Dedifferentiated amniotic fluid mesenchymal stem cell (primary cell): ENCODE measurements around the gene ABHD14A.

Experiments
- DNase-seq: peaks from one replicate; pipeline ENCODE4 v3.0.0-alpha.2; 2016; ENCODE audit errors: extremely low spot score

ABHD14A gene

DNA sequence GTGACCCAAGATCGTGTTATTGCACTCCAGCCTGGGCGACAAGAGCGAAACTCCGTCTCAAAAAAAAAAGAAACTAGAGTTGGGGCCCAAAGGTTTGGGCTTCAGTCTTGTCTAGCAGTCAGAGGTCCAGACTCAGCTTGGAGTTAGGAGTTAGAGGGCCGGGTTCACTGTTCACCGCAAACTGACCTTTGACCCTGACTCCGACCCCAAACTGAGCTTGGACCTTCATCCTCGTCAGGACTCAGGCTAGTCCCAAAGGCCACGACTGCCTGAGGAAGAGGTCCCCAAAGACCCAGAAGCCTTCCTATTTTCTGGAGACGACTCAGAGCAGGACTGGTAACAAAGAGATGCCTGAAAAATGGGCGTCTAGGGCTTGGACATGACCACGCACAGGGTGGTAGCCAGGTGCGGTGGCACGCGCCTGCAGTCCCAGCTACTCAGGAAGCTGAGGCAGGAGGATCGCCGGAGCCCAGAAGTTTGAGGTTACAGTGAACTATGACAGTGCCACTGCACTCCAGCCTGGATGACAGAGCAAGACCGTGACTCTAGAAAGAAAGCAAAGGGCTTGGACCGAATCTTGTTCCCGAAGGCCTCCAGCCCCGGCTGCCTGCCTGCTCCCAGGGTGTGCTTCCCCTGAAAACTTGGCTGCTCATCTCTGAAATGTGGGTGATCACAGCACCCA, 43.6 kb downstream of the ABHD14A start:
- no peak for DNase-seq

GRCh38 chr3:52019352-52020080, 44.7 kb downstream of the ABHD14A start:
- no peak for DNase-seq

GRCh38 chr3:52020796-52021195, 45.9 kb downstream of the ABHD14A start:
- DNase-seq: no peak

DNA sequence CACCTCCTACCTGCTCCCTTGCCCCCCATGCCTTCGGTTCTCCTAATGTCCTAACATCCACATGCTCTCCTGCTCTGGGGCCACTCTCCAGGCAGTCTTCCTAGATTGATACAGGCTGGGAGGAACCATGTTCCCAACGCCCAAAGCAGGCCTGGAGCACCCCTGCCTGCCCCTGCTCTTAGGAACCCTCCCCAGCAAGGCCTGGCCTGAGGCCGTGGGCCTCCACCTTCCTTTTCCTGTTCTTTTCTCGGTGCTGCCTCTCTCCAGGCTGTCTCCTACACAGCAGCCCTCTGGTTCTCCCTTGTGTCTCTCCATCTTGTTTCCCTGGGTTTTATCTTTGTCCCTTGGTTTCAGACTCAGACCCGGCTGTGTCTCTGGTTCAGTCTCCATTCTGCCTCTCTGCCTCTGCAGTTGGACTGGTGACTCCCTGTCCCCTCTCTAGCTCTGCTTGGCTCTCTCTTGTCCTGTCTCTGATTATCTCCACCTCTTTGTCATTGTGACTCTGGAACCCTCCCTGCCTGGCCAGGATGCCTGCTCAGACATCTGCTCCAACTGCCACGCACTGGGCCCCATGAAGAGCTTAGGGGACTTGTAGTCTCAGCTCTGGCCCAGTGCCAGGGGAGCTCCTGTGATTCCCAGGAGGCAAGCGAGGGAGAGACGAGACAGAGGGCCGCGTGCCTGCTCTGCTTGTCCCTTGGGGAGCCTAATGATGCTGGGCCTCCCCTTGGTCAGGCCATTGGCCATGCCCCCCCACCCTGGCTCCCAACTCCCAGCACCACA, 46.8 kb downstream of the ABHD14A start:
- no peak for DNase-seq

DNA sequence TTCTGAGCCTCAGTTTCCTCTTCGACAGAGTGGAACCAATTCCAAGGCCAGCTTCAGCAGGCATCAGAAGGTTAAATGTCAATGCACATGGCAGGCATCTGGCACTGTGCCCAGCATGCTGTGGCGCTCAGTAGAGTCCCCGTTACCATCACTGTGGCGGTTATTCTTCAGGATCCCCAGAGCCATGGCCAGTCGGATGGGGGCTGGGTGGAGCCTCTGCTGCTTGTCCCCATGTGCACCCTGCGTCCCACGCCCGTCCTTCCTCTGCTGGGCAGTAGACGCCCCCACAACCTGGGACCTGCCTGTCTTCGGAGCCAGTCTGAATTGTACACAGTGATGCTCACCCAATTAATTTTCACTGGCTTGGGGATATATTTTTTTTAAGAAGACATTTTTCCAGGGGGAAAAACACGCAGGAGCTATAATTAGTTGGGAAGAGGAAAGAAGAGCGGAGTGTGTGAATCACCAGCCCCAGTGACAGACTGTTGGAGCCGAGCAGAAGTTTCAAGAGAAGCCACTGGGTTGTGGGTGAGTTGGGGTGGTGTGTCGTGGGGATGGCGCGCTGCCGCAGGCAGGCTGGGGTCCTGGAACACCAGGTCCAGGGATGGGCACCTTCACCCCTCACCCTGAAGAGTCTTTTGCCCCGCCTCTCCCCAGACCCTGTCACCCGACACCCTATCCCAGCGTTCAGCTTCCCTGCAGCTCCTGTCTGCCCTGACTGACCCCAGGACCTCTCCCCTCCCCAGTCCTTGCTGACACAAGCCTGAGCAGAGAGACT, 47.6 kb downstream of the ABHD14A start:
- no peak for DNase-seq

- no peak for DNase-seq
These were observed 48.4 kb downstream of the ABHD14A start for GRCh38 chr3:52023101-52023770.

DNA sequence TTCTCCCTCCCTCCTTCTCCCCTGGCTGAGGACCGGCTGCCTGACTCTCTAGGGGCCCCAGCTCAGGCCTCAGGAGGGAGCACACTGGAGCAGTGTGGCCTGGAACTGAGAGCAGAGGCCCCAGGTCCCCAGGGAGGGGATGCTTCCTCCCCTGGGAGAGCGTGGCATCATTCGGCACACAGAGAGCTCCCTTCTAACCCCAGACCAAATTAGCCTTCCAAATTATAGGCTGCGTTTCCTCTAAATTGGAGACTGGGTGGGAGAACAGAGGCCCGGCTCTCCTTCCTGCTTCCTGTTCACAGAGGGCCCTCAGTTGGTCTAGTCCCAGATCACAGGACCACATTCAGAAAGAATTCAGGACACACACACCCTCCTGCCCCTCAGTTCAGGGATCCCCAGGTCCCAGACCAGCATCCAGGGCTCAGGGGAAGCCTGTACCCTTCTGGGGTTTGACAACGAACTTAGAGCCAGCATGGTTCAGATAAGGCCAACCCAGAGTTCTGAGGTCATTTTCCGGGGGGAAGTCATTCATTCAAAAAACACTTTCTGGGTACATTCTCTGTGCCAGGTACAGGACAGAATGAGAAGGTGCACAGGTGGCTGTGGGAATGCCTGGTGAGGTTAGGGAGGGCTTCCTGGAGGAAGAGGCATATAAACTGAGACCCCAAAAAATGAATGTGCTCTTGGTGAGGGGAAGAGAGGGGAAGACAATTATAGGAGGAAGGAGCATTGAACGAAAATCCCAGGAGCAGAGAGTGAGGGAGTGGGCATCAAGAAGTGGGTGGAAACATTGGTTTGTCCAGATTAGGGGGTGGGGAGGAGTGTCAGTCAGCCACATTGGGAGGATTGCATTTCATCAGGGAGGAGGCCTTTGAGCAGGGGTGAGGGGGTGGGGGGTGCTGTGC, 49.2 kb downstream of the ABHD14A start:
- DNase-seq: no peak

GRCh38 chr3:52024765-52025452, 50.0 kb downstream of the ABHD14A start:
- DNase-seq: no peak

GRCh38 chr3:52025453-52025852, 50.6 kb downstream of the ABHD14A start:
- DNase-seq: no peak

DNA sequence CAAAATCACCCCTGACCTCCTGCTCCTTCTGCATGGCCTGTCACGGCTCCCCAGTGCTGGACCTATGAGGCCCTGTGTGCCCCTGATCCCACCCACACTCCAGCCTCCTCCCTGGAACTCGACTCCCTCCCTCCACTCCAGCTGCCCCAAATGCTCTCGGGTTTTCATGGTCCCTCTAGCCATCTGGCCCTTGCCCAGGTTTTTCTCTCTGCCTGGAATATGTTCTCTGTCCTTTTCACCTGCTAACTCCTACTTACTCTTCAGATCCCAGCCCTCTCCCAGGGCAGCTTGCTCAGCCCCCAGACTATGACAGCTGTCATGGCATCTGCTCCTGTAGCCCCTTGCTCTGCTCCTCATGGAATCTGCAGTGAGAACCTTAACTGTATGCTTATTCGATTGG, 51.2 kb downstream of the ABHD14A start:
- no peak for DNase-seq

DNA sequence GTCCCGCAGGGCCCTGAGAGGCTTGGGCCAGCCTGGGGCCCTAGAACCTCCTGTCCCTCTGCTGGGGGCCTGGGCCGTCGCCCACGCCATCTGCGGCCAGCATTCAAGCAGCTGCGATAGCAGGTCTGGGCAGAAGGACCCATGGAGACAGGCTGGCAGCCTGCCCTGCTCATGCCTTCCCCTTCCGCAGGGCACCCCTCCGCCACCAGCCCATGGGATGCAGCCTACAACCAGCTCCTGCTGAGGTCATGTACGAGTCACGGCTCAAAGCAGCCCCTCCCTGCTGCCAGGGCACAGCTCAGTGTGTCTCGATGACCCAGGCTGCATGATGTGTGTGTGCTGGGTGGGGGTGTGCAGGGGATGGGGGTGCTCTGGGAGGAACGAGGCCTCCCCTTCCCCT, 53.7 kb downstream of the ABHD14A start:
- no peak for DNase-seq

GRCh38 chr3:52029053-52029452, 54.2 kb downstream of the ABHD14A start:
- no peak for DNase-seq

DNA sequence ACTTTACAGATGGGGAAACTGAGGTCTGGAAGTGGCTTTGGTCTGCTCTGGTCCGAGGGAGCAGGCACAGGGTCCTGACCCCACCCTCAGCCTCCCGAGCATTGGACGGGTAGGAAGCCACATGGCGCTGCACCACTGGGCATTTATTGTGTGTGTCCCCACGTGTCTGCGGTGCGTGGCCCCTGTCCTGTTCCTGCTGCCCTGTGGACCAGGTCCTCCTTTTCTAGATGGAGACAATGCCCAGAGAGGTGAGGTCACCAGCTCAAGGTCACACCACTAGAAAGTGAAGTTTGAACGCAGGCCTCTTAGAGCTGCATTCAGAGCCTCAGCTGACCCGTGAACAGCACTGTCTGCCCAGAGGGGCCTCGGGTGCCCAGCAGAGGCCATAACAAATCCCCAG, 54.7 kb downstream of the ABHD14A start:
- no peak for DNase-seq
